ENCODE results near the gene SLC41A2.

DNA sequence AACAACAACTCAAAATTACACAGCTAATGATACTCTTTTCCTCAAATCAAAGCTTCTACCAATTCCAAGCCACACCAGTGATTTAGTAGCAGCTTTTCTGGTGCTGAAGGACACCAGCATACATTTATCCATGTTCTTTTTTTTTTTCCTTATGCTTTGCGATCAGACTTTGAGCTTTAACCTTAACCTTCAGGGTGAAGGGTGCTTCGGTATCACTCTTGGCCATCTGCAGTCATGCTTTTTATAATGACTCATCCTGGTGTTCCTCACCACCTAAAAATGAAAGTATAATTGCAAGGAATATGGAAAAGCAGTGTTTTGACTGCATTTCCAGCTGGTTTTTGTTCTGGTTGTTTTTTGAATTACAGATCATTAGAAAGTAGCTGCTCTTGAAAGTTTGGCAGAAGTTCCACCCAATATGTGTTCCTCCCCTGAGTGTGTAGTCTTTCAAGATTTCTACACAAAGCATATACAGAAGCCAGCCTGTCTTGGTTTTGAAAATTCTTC lies 1.3 kb upstream of the SLC41A2 start:
- no peak for TF ChIP-seq EZH2 (IDR thresholded peaks at IDR 0.05; ENCODE audit: low read length)
- TF ChIP-seq, protein P1, sequence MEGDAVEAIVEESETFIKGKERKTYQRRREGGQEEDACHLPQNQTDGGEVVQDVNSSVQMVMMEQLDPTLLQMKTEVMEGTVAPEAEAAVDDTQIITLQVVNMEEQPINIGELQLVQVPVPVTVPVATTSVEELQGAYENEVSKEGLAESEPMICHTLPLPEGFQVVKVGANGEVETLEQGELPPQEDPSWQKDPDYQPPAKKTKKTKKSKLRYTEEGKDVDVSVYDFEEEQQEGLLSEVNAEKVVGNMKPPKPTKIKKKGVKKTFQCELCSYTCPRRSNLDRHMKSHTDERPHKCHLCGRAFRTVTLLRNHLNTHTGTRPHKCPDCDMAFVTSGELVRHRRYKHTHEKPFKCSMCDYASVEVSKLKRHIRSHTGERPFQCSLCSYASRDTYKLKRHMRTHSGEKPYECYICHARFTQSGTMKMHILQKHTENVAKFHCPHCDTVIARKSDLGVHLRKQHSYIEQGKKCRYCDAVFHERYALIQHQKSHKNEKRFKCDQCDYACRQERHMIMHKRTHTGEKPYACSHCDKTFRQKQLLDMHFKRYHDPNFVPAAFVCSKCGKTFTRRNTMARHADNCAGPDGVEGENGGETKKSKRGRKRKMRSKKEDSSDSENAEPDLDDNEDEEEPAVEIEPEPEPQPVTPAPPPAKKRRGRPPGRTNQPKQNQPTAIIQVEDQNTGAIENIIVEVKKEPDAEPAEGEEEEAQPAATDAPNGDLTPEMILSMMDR (optimal IDR thresholded peaks at IDR 0.05 in 1 of 3, IDR thresholded peaks at IDR 0.05 in 1 of 3, conservative IDR thresholded peaks at IDR 0.05 in 1 of 3; ENCODE audit: extremely low read depth in 1 of 3, insufficient read depth in 2 of 3, low read length in 3 of 3): no peak

All from keratinocyte (primary cell).